Mucosa of stomach (tissue), 1 donor: ENCODE data around the gene SLC35F3.

ENCODE experiments used
- H3K27me3 ChIP-seq: one replicate; pipeline ENCODE4 v1.7.0; 2013; ENCODE audit warnings: mild to moderate bottlenecking, low read length; ENCODE audit not compliant: control insufficient read depth, insufficient read depth
- H3K36me3 ChIP-seq: one replicate; pipeline ENCODE4 v1.7.0; 2013; ENCODE audit warnings: low read length; ENCODE audit not compliant: control insufficient read depth, insufficient read depth
- H3K4me1 ChIP-seq: one replicate; pipeline ENCODE4 v1.7.0; 2013; ENCODE audit warnings: mild to moderate bottlenecking, low read length; ENCODE audit not compliant: control insufficient read depth, insufficient read depth
- H3K4me3 ChIP-seq: one replicate; pipeline ENCODE4 v1.7.0; 2013; ENCODE audit warnings: low read length
- H3K9ac ChIP-seq: one replicate; pipeline ENCODE4 v1.7.0; 2013; ENCODE audit warnings: mild to moderate bottlenecking, low read length, moderate library complexity
- H3K9me3 ChIP-seq: one replicate; pipeline ENCODE4 v1.7.0; 2013; ENCODE audit warnings: mild to moderate bottlenecking, low read length, moderate library complexity; ENCODE audit not compliant: control insufficient read depth
- donor health status: Pancreatic carcinoma.

Gene SLC35F3

GRCh38 chr1:234264832-234265231, 360.4 kb downstream of the SLC35F3 start:
- Histone ChIP-seq H3K4me1 (peaks cover 4% of the 10 kb centered on the region), H3K27me3 (no peaks in the 10 kb centered on the region), H3K4me3 (no peak overlapping the region), H3K36me3 (no peaks in the 10 kb centered on the region), H3K9me3 (no peaks in the 10 kb centered on the region), H3K9ac (no peak overlapping the region)

GRCh38 chr1:234265321-234265720, 360.8 kb downstream of the SLC35F3 start:
- Histone ChIP-seq H3K4me1 (peaks cover 4% of the 10 kb centered on the region), H3K27me3 (no peaks in the 10 kb centered on the region), H3K9ac (no peak overlapping the region), H3K4me3 (no peak overlapping the region), H3K36me3 (no peaks in the 10 kb centered on the region), H3K9me3 (no peaks in the 10 kb centered on the region)

- no peak overlapping the region for H3K9ac ChIP-seq
- H3K4me3 ChIP-seq = no peak overlapping the region
- H3K4me1 ChIP-seq = peaks cover 4% of the 10 kb centered on the region
- no peaks in the 10 kb centered on the region for H3K9me3 ChIP-seq
- no peaks in the 10 kb centered on the region for H3K27me3 ChIP-seq
- H3K36me3 ChIP-seq = no peaks in the 10 kb centered on the region
Measured at GRCh38 chr1:234265861-234266260, 361.4 kb downstream of the SLC35F3 start.

- H3K4me3 ChIP-seq = no peak overlapping the region
- no peaks in the 10 kb centered on the region for H3K4me1 ChIP-seq
- no peaks in the 10 kb centered on the region for H3K36me3 ChIP-seq
- H3K9me3 ChIP-seq = no peaks in the 10 kb centered on the region
- H3K27me3 ChIP-seq = no peaks in the 10 kb centered on the region
- no peak overlapping the region for H3K9ac ChIP-seq
Measured at GRCh38 chr1:234270093-234270492, 365.6 kb downstream of the SLC35F3 start.

- H3K9ac ChIP-seq = no peak overlapping the region
- H3K36me3 ChIP-seq = no peaks in the 10 kb centered on the region
- H3K9me3 ChIP-seq = no peaks in the 10 kb centered on the region
- H3K4me3 ChIP-seq = no peak overlapping the region
- no peaks in the 10 kb centered on the region for H3K27me3 ChIP-seq
- no peaks in the 10 kb centered on the region for H3K4me1 ChIP-seq
Measured at GRCh38 chr1:234270581-234271242, 366.2 kb downstream of the SLC35F3 start.

- Histone ChIP-seq H3K36me3 (no peaks in the 10 kb centered on the region), H3K9me3 (no peaks in the 10 kb centered on the region), H3K9ac (no peak overlapping the region), H3K27me3 (no peaks in the 10 kb centered on the region), H3K4me3 (no peak overlapping the region), H3K4me1 (no peaks in the 10 kb centered on the region)
Measured at GRCh38 chr1:234271243-234271606, 366.7 kb downstream of the SLC35F3 start.

- H3K4me1 ChIP-seq = no peaks in the 10 kb centered on the region
- H3K9ac ChIP-seq = no peak overlapping the region
- no peaks in the 10 kb centered on the region for H3K36me3 ChIP-seq
- H3K4me3 ChIP-seq = no peak overlapping the region
- no peaks in the 10 kb centered on the region for H3K27me3 ChIP-seq
- no peaks in the 10 kb centered on the region for H3K9me3 ChIP-seq
Measured at GRCh38 chr1:234272656-234273312, 368.3 kb downstream of the SLC35F3 start.

- H3K9ac ChIP-seq = no peak overlapping the region
- H3K4me3 ChIP-seq = no peak overlapping the region
- no peaks in the 10 kb centered on the region for H3K36me3 ChIP-seq
- no peaks in the 10 kb centered on the region for H3K4me1 ChIP-seq
- no peaks in the 10 kb centered on the region for H3K9me3 ChIP-seq
- H3K27me3 ChIP-seq = no peaks in the 10 kb centered on the region
Measured at GRCh38 chr1:234273981-234274380, 369.5 kb downstream of the SLC35F3 start.

GRCh38 chr1:234276151-234276788, 371.8 kb downstream of the SLC35F3 start:
- Histone ChIP-seq H3K9ac (no peak overlapping the region), H3K27me3 (no peaks in the 10 kb centered on the region), H3K4me3 (no peak overlapping the region), H3K36me3 (no peaks in the 10 kb centered on the region), H3K9me3 (no peaks in the 10 kb centered on the region), H3K4me1 (no peaks in the 10 kb centered on the region)

GRCh38 chr1:234277161-234277868, 372.8 kb downstream of the SLC35F3 start:
- Histone ChIP-seq H3K4me1 (no peaks in the 10 kb centered on the region), H3K36me3 (no peaks in the 10 kb centered on the region), H3K27me3 (no peaks in the 10 kb centered on the region), H3K9ac (no peak overlapping the region), H3K4me3 (no peak overlapping the region), H3K9me3 (no peaks in the 10 kb centered on the region)

GRCh38 chr1:234279021-234279420, 374.5 kb downstream of the SLC35F3 start:
- Histone ChIP-seq H3K4me3 (no peak overlapping the region), H3K4me1 (no peaks in the 10 kb centered on the region), H3K27me3 (no peaks in the 10 kb centered on the region), H3K9me3 (no peaks in the 10 kb centered on the region), H3K9ac (no peak overlapping the region), H3K36me3 (no peaks in the 10 kb centered on the region)

- Histone ChIP-seq H3K27me3 (no peaks in the 10 kb centered on the region), H3K36me3 (no peaks in the 10 kb centered on the region), H3K9ac (no peak overlapping the region), H3K4me3 (no peak overlapping the region), H3K9me3 (no peaks in the 10 kb centered on the region), H3K4me1 (no peaks in the 10 kb centered on the region)
Measured at GRCh38 chr1:234280500-234280899, 376.0 kb downstream of the SLC35F3 start.
